Pancreas (tissue), 10 donors: ENCODE results near the gene ABHD11. TPM values are rescaled to one million over a fixed set of nuclear protein-coding genes. Genes with fewer than 3 reads are reported as not detected.

Experiments
- ATAC-seq, 4 donors: fragments of 200-7000 bp; cut with Tn5 transposase; one replicate each; pipeline versions ENCODE4 v1.8.0 to v1.9.1; 2020; ENCODE audit warnings: mild to moderate bottlenecking in 4 of 4, moderate library complexity in 4 of 4
- DNase-seq, 6 donors: peaks; one replicate each; pipeline ENCODE4 v3.0.0-alpha.2; 2020
- FAIRE-seq: peaks from 2 replicates; lab custom pipeline; 2012; peaks lifted over from hg19 to GRCh38; lab: Jason Lieb, UNC
- H3K27ac ChIP-seq, 4 donors: fragments of 200-600 bp; sonication (generic); 1 replicate in 3 of 4; 2 replicates in 1 of 4; pipeline versions ENCODE4 v1.5.0 to v1.8.0; 2020
- H3K27me3 ChIP-seq, 4 donors: fragments of 200-600 bp; one replicate each; pipeline ENCODE4 v1.8.0; 2021
- H3K36me3 ChIP-seq, 3 donors: fragments of 200-600 bp; sonication (generic) in 1 of 3; one replicate each; pipeline versions ENCODE4 v1.5.0 to v1.8.0; 2020 to 2021
- H3K4me1 ChIP-seq, 3 donors: fragments of 200-600 bp; one replicate each; pipeline ENCODE4 v1.8.0; 2021
- H3K4me3 ChIP-seq, 4 donors: fragments of 200-600 bp; sonication (generic) in 2 of 4; one replicate each; pipeline versions ENCODE4 v1.5.0 to v1.8.0; 2020 to 2021
- H3K9me3 ChIP-seq, 4 donors: fragments of 200-600 bp; one replicate each; pipeline ENCODE4 v1.8.0; 2021
- WGBS, 2 donors: extraction: QIAGEN DNeasy Blood & Tissue Kit; methylation state at CpG; one replicate each; pipeline ENCODE4 v1.1.7; 2013; 5-methylcytosine and 5-hydroxymethylcytosine counted together
- intact Hi-C, 3 donors: fragments of 100-400 bp; cut with DNase I; formaldehyde crosslinking; loops; one replicate each; pipeline versions ENCODE4 v1.11.1 to v1.14.2; 2022
- polyA plus RNA-seq, 2 donors: library from polyadenylated mRNA; stranded (reverse); fragments of 200-250 nt; gene quantifications; one replicate each; pipeline ENCODE4 v1.2.3, GENCODE V29; 2013
- total RNA-seq, 6 donors: library from RNA; stranded (reverse); fragmentation: NEBNext Ultra II Directional in 4 of 6; extraction: Animal tissue kit (Norgen Biotek cat#: 25700) in 4 of 6; gene quantifications; one replicate each; pipeline versions ENCODE4 v1.2.1 to v1.2.4, GENCODE V29; 2021 to 2023
- TF ChIP-seq, protein P1 (sequence below), 4 donors: fragments of 200-600 bp; sonication (generic) in 3 of 4; IDR thresholded peaks; one replicate each; pipeline versions ENCODE4 v1.5.0 to v1.8.0; 2021; ENCODE audit warnings: antibody characterized with exemption in 4 of 4
- donor health status: healthy with polysubstance abuse.
- donor health status: DM: no; HTN: no; CAD: no; lungs with moderate emphysema.
- donor health status: DM: no; HTN: no; CAD: no.
- donor health status: control.
- donor health status: control.
- donor health status: Bipolar disorder and iron deficiency.
- donor health status: DM: yes; HTN: yes; CAD: no.
- donor health status: DM: no; HTN: no; CAD: no.
- donor health status: DM: no; HTN: no; CAD: no.
- donor health status: DM: yes; HTN: yes; CAD: no.

ABHD11 gene
- total and polyA plus RNA-seq, 8 donors = 16.0 to 95.2 (median 24.3) TPM

DNA sequence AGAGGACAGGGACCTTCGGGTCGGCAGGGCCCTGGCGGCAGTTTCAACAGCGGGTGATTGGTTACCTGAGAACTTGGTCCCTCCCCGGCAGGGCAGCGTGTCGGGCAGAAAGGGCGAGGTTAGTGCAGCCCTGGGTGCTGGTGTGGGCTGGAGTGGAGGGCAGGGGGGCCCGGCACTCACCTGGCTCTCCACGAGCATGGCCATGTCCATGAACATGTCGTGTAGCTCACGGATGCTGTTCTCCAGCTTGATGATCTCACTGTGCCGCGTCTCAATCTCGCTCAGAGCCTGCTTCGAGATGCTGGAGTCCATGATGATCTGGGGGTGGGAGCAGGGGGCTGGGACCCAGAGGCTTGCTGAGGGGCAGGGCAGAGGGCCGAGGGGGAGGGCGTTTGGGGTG lies 35.9 kb downstream of the ABHD11 start:
- Histone ChIP-seq H3K36me3 (peaks cover 0 to 9% (median 0%) of the 10 kb centered on the region in 3 donors), H3K27me3 (no peaks in the 10 kb centered on the region), H3K9me3 (no peaks in the 10 kb centered on the region), H3K4me3 (no peak overlapping the region), H3K27ac (no peak overlapping the region), H3K4me1 (no peaks in the 10 kb centered on the region)
- FAIRE-seq (no peak), DNase-seq (no peak), ATAC-seq (no peak)
- TF ChIP-seq, protein P1, sequence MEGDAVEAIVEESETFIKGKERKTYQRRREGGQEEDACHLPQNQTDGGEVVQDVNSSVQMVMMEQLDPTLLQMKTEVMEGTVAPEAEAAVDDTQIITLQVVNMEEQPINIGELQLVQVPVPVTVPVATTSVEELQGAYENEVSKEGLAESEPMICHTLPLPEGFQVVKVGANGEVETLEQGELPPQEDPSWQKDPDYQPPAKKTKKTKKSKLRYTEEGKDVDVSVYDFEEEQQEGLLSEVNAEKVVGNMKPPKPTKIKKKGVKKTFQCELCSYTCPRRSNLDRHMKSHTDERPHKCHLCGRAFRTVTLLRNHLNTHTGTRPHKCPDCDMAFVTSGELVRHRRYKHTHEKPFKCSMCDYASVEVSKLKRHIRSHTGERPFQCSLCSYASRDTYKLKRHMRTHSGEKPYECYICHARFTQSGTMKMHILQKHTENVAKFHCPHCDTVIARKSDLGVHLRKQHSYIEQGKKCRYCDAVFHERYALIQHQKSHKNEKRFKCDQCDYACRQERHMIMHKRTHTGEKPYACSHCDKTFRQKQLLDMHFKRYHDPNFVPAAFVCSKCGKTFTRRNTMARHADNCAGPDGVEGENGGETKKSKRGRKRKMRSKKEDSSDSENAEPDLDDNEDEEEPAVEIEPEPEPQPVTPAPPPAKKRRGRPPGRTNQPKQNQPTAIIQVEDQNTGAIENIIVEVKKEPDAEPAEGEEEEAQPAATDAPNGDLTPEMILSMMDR (IDR thresholded peaks at IDR 0.05) = no peak
- 93 to 94% methylated on average over 18 of the region's 18 CpGs for WGBS, 2 donors
- intact Hi-C loops = no loop called here

DNA sequence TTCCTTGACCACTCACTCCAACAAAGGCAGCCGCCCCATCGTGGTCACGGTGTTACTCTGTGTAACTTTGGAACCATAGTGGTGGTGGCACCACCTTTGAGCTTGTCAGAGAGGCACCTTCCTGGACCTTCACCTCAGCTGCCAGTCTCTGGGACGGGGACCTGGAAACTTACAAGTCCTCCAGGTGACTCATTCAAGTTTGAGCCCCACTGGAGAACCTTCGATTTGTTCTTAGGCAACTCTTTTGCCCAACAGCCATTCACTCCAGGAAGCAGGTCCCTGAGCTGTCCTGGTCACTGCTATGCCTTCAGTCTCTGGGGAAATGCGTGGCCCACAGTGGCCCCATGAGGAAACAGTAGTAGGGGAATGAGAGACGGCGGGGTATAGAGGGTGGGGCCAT lies 36.4 kb downstream of the ABHD11 start:
- no peaks in the 10 kb centered on the region for H3K4me1 ChIP-seq
- FAIRE-seq (no peak), DNase-seq (no peak), ATAC-seq (no peak)
- intact Hi-C loops = no loop called here
- H3K9me3 ChIP-seq = no peaks in the 10 kb centered on the region
- peaks cover 0 to 13% (median 0%) of the 10 kb centered on the region in 3 donors for H3K36me3 ChIP-seq
- 81 to 85% methylated on average over 8 of the region's 8 CpGs for WGBS, 2 donors
- H3K27ac ChIP-seq = no peak overlapping the region
- H3K27me3 ChIP-seq = no peaks in the 10 kb centered on the region
- TF ChIP-seq, protein P1 (IDR thresholded peaks at IDR 0.05) = no peak
- no peak overlapping the region for H3K4me3 ChIP-seq

DNA sequence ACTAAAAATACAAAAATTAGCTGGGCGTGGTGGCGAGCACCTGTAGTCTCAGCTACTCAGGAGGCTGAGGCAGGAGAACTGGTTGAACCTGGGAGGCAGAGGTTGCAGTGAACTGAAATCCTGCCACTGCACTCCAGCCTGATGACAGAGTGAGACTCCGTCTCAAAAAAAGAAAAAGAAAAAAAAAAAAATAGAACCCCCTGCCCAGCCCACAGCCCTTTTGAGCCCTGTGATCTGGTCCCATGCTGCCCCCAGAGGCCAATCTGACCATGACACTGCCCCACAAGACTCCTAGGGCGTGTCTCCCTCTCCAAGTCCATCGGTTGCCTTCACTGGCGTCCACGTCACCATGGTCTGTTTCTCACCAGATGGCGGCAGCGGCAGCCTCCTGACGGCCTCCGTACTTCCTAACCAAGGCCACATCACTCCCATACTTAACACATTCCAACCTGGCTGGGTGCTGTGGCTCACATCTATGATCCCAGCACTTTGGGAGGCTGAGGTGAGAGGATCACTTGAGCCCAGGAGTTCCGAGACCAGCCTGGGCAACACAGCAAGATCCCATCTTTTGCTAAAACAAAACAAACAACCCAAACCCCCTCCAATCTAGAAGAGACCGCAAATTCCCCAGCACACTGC lies 37.1 kb downstream of the ABHD11 start:
- FAIRE-seq = no peak
- H3K9me3 ChIP-seq = no peaks in the 10 kb centered on the region
- TF ChIP-seq, protein P1 (IDR thresholded peaks at IDR 0.05) = peak; percentile 12 to 44 (median 27)
- no peaks in the 10 kb centered on the region for H3K27me3 ChIP-seq
- peak in 3 of 4 donors; percentile 51 to 72 (median 58) for ATAC-seq
- no peak overlapping the region for H3K27ac ChIP-seq
- no peaks in the 10 kb centered on the region for H3K4me1 ChIP-seq
- peak in 1 of 6 donors; percentile 60 for DNase-seq
- H3K36me3 ChIP-seq = peaks cover 0 to 19% (median 0%) of the 10 kb centered on the region in 3 donors
- 60 to 64% methylated on average over 13 of the region's 13 CpGs for WGBS, 2 donors
- intact Hi-C loops = no loop called here
- H3K4me3 ChIP-seq = no peak overlapping the region

DNA sequence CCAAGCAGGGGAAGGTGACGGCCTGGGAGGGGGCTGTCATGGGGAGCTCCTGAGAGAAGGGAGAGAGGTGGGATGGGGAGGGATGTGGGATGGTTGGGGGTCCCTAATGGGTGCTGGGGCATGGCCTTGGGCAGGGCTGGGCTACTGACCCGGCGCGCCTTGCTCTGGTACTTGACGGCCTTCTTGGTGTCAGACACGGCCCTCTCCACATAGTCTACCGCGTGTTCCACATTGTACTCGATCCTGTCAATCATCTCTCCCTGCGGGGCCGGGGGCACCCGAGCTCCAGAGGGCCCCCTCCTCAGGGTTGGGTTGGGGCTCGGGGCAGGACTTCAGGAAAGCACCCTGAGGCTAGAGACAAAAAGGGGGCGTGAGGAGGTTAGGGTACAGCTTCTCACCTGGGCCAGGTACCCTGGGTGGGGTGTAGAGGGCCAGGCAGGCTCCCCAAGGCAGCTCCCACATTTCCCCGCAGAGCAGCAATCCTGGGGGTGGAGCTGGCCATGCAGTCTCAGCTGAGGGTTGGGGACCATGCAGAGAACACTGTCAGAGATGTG lies 37.9 kb downstream of the ABHD11 start:
- intact Hi-C loops = no loop called here
- Histone ChIP-seq H3K36me3 (peaks cover 0 to 27% (median 0%) of the 10 kb centered on the region in 3 donors), H3K4me3 (no peak overlapping the region), H3K4me1 (no peaks in the 10 kb centered on the region), H3K9me3 (no peaks in the 10 kb centered on the region), H3K27ac (no peak overlapping the region), H3K27me3 (no peaks in the 10 kb centered on the region)
- no peak for FAIRE-seq
- ATAC-seq = no peak
- TF ChIP-seq, protein P1 (IDR thresholded peaks at IDR 0.05) = no peak
- 88% methylated on average over 14 to 15 of the region's 15 CpGs for WGBS, 2 donors
- DNase-seq = peak in 1 of 6 donors; percentile 68

DNA sequence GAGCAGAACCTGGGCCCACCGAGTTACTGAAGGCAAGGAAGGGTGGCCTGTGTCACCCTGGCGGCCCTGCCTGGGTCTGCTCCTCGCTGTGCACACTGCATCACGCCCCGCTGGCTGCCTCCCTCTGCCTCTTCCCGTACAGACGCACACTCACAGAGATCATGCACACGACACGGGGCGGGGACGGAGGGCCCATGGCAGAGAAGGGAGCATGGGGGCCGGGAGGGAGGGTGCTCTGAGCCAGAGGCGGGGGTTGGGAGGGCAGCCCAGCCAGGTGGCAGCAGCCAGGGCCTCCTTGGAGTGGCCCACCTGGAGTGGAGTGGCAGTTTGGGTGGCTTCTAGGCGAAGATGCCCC lies 38.6 kb downstream of the ABHD11 start:
- H3K9me3 ChIP-seq = no peaks in the 10 kb centered on the region
- peaks cover 0 to 33% (median 0%) of the 10 kb centered on the region in 3 donors for H3K36me3 ChIP-seq
- H3K4me3 ChIP-seq = no peak overlapping the region
- ATAC-seq (peak in 2 of 4 donors; percentile 12 to 13), DNase-seq (peak in 1 of 6 donors; percentile 68), FAIRE-seq (no peak)
- 87% methylated on average over 14 of the region's 14 CpGs for WGBS, 2 donors
- H3K27ac ChIP-seq = no peak overlapping the region
- H3K4me1 ChIP-seq = no peaks in the 10 kb centered on the region
- no peaks in the 10 kb centered on the region for H3K27me3 ChIP-seq
- intact Hi-C loops = no loop called here
- TF ChIP-seq, protein P1 (IDR thresholded peaks at IDR 0.05) = no peak
